ENCODE results near the gene LRRC36. TPM values are rescaled to one million over a fixed set of nuclear protein-coding genes. Genes with fewer than 3 reads are reported as not detected.

LRRC36 gene
- total and polyA plus RNA-seq, 2 donors = 0.19 to 0.78 TPM

DNA sequence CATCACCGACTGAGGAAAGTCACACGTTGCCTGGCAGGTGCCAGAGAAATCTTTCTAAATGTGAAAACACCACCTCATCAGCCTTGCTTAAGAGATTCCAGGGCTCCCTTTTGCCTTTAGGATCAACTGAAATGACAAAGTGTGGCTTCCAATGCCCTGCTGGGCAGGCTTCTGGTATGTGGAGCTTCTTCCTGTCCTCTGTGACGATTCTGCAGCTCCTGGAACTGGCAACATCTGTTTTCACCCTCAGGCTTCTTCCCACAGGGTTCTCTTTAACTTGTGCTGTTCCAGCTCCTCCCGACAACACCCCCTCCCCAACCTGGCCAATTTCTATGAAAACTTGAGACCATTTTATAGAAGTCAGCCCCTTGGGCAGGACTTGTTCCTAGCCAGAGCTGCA, 94.4 kb downstream of the LRRC36 start:
- DNase-seq (ENCODE audit: low read depth in 6 of 9, low spot score in 9 of 9) = no peak
- no peaks in the 10 kb centered on the region for H3K9me3 ChIP-seq (ENCODE audit: control insufficient read depth in 2 of 2, insufficient read depth in 1 of 2, low read length in 1 of 2)
- peaks cover 5 to 79% of the 10 kb centered on the region in 2 donors for H3K27me3 ChIP-seq (ENCODE audit: control insufficient read depth in 2 of 2, insufficient read depth in 1 of 2, low read length in 1 of 2)
- H3K4me1 ChIP-seq (ENCODE audit: control insufficient read depth in 2 of 2, insufficient read depth in 2 of 2, low read length in 2 of 2) = peaks cover 2 to 3% of the 10 kb centered on the region in 2 donors
- H3K36me3 ChIP-seq (ENCODE audit: control insufficient read depth in 2 of 2, insufficient read depth in 2 of 2, low read length in 1 of 2) = no peaks in the 10 kb centered on the region
- H3K4me3 ChIP-seq (ENCODE audit: low read length in 2 of 2) = no peak overlapping the region
- no peak overlapping the region for H3K27ac ChIP-seq (ENCODE audit: low read depth in 1 of 2, low read length in 1 of 2)
- WGBS = 92% methylated on average over 4 of the region's 4 CpGs

- Histone ChIP-seq H3K36me3 (ENCODE audit: control insufficient read depth in 2 of 2, insufficient read depth in 2 of 2, low read length in 1 of 2) (no peaks in the 10 kb centered on the region), H3K9me3 (ENCODE audit: control insufficient read depth in 2 of 2, insufficient read depth in 1 of 2, low read length in 1 of 2) (no peaks in the 10 kb centered on the region), H3K4me1 (ENCODE audit: control insufficient read depth in 2 of 2, insufficient read depth in 2 of 2, low read length in 2 of 2) (no peaks in the 10 kb centered on the region), H3K27ac (ENCODE audit: low read depth in 1 of 2, low read length in 1 of 2) (no peak overlapping the region), H3K4me3 (ENCODE audit: low read length in 2 of 2) (no peak overlapping the region), H3K27me3 (ENCODE audit: control insufficient read depth in 2 of 2, insufficient read depth in 1 of 2, low read length in 1 of 2) (peaks cover 0 to 76% of the 10 kb centered on the region in 2 donors)
- 97% methylated on average over 5 of the region's 5 CpGs for WGBS
- no peak for DNase-seq (ENCODE audit: low read depth in 6 of 9, low spot score in 9 of 9)
These were observed 96.4 kb downstream of the LRRC36 start for GRCh38 chr16:67423015-67423414.

GRCh38 chr16:67423611-67424260, 97.1 kb downstream of the LRRC36 start:
- Histone ChIP-seq H3K9me3 (ENCODE audit: control insufficient read depth in 2 of 2, insufficient read depth in 1 of 2, low read length in 1 of 2) (no peaks in the 10 kb centered on the region), H3K27me3 (ENCODE audit: control insufficient read depth in 2 of 2, insufficient read depth in 1 of 2, low read length in 1 of 2) (peaks cover 5 to 77% of the 10 kb centered on the region in 2 donors), H3K36me3 (ENCODE audit: control insufficient read depth in 2 of 2, insufficient read depth in 2 of 2, low read length in 1 of 2) (no peaks in the 10 kb centered on the region), H3K4me3 (ENCODE audit: low read length in 2 of 2) (no peak overlapping the region), H3K27ac (ENCODE audit: low read depth in 1 of 2, low read length in 1 of 2) (no peak overlapping the region), H3K4me1 (ENCODE audit: control insufficient read depth in 2 of 2, insufficient read depth in 2 of 2, low read length in 2 of 2) (no peaks in the 10 kb centered on the region)
- DNase-seq (ENCODE audit: low read depth in 6 of 9, low spot score in 9 of 9) = no peak
- 76% methylated on average over 9 of the region's 9 CpGs for WGBS

DNA sequence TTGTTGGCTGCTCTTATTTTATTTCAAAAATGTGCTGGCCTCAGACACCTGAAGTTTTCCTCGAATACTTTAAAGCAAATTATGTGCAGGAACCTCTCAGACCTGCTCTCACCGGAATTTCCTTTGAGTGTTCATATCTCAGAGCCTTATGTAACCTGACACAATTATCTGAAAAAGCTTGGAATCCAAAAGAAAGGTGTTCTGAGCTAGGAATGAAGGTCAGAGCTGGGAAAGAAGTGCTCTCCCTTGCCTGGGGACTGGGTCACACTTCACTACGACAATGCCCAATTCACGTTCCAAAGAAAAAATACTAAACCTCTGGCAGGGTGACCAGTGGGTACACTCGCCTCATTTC, 97.6 kb downstream of the LRRC36 start:
- H3K4me1 ChIP-seq (ENCODE audit: control insufficient read depth in 2 of 2, insufficient read depth in 2 of 2, low read length in 2 of 2) = no peaks in the 10 kb centered on the region
- H3K27ac ChIP-seq (ENCODE audit: low read depth in 1 of 2, low read length in 1 of 2) = no peak overlapping the region
- no peak for DNase-seq (ENCODE audit: low read depth in 6 of 9, low spot score in 9 of 9)
- peaks cover 10 to 78% of the 10 kb centered on the region in 2 donors for H3K27me3 ChIP-seq (ENCODE audit: control insufficient read depth in 2 of 2, insufficient read depth in 1 of 2, low read length in 1 of 2)
- WGBS = 77% methylated on average over 5 of the region's 5 CpGs
- no peaks in the 10 kb centered on the region for H3K9me3 ChIP-seq (ENCODE audit: control insufficient read depth in 2 of 2, insufficient read depth in 1 of 2, low read length in 1 of 2)
- no peak overlapping the region for H3K4me3 ChIP-seq (ENCODE audit: low read length in 2 of 2)
- H3K36me3 ChIP-seq (ENCODE audit: control insufficient read depth in 2 of 2, insufficient read depth in 2 of 2, low read length in 1 of 2) = no peaks in the 10 kb centered on the region

DNA sequence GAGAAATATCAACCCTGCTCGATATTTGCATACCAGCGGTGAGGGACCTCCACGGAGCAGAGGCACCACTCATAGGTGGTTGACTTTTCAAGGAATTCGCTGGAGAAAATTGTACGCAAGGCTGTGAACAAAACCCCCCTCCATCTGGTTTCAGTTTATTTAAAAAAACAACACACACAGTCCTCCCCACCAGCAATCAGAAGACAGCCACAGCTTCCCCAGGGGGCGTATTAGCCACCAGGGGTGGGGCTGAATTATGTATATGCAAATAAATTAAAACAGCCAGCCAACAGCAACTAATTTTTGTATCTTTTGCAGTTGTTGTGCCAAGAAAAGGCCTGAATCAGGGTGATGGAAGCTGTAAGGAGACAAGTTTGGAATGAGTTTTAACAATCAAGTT, 98.4 kb downstream of the LRRC36 start:
- Histone ChIP-seq H3K4me3 (ENCODE audit: low read length in 2 of 2) (no peak overlapping the region), H3K36me3 (ENCODE audit: control insufficient read depth in 2 of 2, insufficient read depth in 2 of 2, low read length in 1 of 2) (no peaks in the 10 kb centered on the region), H3K27me3 (ENCODE audit: control insufficient read depth in 2 of 2, insufficient read depth in 1 of 2, low read length in 1 of 2) (peaks cover 18 to 79% of the 10 kb centered on the region in 2 donors), H3K4me1 (ENCODE audit: control insufficient read depth in 2 of 2, insufficient read depth in 2 of 2, low read length in 2 of 2) (no peaks in the 10 kb centered on the region), H3K9me3 (ENCODE audit: control insufficient read depth in 2 of 2, insufficient read depth in 1 of 2, low read length in 1 of 2) (no peaks in the 10 kb centered on the region), H3K27ac (ENCODE audit: low read depth in 1 of 2, low read length in 1 of 2) (no peak overlapping the region)
- WGBS = 71% methylated on average over 6 of the region's 6 CpGs
- no peak for DNase-seq (ENCODE audit: low read depth in 6 of 9, low spot score in 9 of 9)

GRCh38 chr16:67425580-67425979, 99.0 kb downstream of the LRRC36 start:
- 96% methylated on average over 4 of the region's 4 CpGs for WGBS
- DNase-seq (ENCODE audit: low read depth in 6 of 9, low spot score in 9 of 9) = no peak
- Histone ChIP-seq H3K4me1 (ENCODE audit: control insufficient read depth in 2 of 2, insufficient read depth in 2 of 2, low read length in 2 of 2) (peaks cover 0 to 5% of the 10 kb centered on the region in 2 donors), H3K36me3 (ENCODE audit: control insufficient read depth in 2 of 2, insufficient read depth in 2 of 2, low read length in 1 of 2) (no peaks in the 10 kb centered on the region), H3K27ac (ENCODE audit: low read depth in 1 of 2, low read length in 1 of 2) (no peak overlapping the region), H3K9me3 (ENCODE audit: control insufficient read depth in 2 of 2, insufficient read depth in 1 of 2, low read length in 1 of 2) (no peaks in the 10 kb centered on the region), H3K27me3 (ENCODE audit: control insufficient read depth in 2 of 2, insufficient read depth in 1 of 2, low read length in 1 of 2) (peaks cover 23 to 84% of the 10 kb centered on the region in 2 donors), H3K4me3 (ENCODE audit: low read length in 2 of 2) (no peak overlapping the region)

GRCh38 chr16:67426022-67426421, 99.4 kb downstream of the LRRC36 start:
- 94% methylated on average over 7 of the region's 7 CpGs for WGBS

GRCh38 chr16:67426950-67427349, 100.3 kb downstream of the LRRC36 start:
- no peaks in the 10 kb centered on the region for H3K36me3 ChIP-seq (ENCODE audit: control insufficient read depth in 2 of 2, insufficient read depth in 2 of 2, low read length in 1 of 2)
- H3K9me3 ChIP-seq (ENCODE audit: control insufficient read depth in 2 of 2, insufficient read depth in 1 of 2, low read length in 1 of 2) = no peaks in the 10 kb centered on the region
- 90% methylated on average over 7 of the region's 7 CpGs for WGBS
- no peak for DNase-seq (ENCODE audit: low read depth in 6 of 9, low spot score in 9 of 9)
- H3K27ac ChIP-seq (ENCODE audit: low read depth in 1 of 2, low read length in 1 of 2) = no peak overlapping the region
- H3K27me3 ChIP-seq (ENCODE audit: control insufficient read depth in 2 of 2, insufficient read depth in 1 of 2, low read length in 1 of 2) = peaks cover 37 to 91% of the 10 kb centered on the region in 2 donors
- peaks cover 0 to 5% of the 10 kb centered on the region in 2 donors for H3K4me1 ChIP-seq (ENCODE audit: control insufficient read depth in 2 of 2, insufficient read depth in 2 of 2, low read length in 2 of 2)
- H3K4me3 ChIP-seq (ENCODE audit: low read length in 2 of 2) = no peak overlapping the region

More at GRCh38 chr16:67426022-67426421, 99.4 kb downstream of the LRRC36 start:
- Histone ChIP-seq H3K9me3 (ENCODE audit: control insufficient read depth in 2 of 2, insufficient read depth in 1 of 2, low read length in 1 of 2) (no peaks in the 10 kb centered on the region), H3K4me1 (ENCODE audit: control insufficient read depth in 2 of 2, insufficient read depth in 2 of 2, low read length in 2 of 2) (peaks cover 0 to 5% of the 10 kb centered on the region in 2 donors), H3K27me3 (ENCODE audit: control insufficient read depth in 2 of 2, insufficient read depth in 1 of 2, low read length in 1 of 2) (peaks cover 28 to 89% of the 10 kb centered on the region in 2 donors), H3K4me3 (ENCODE audit: low read length in 2 of 2) (no peak overlapping the region), H3K27ac (ENCODE audit: low read depth in 1 of 2, low read length in 1 of 2) (no peak overlapping the region), H3K36me3 (ENCODE audit: control insufficient read depth in 2 of 2, insufficient read depth in 2 of 2, low read length in 1 of 2) (no peaks in the 10 kb centered on the region)
- no peak for DNase-seq (ENCODE audit: low read depth in 6 of 9, low spot score in 9 of 9)

GRCh38 chr16:67428146-67428731, 101.6 kb downstream of the LRRC36 start:
- WGBS = 29% methylated on average over 11 of the region's 11 CpGs
- Histone ChIP-seq H3K36me3 (ENCODE audit: control insufficient read depth in 2 of 2, insufficient read depth in 2 of 2, low read length in 1 of 2) (no peaks in the 10 kb centered on the region), H3K4me1 (ENCODE audit: control insufficient read depth in 2 of 2, insufficient read depth in 2 of 2, low read length in 2 of 2) (peaks cover 0 to 5% of the 10 kb centered on the region in 2 donors)

More at GRCh38 chr16:67428146-67428731, 101.6 kb downstream of the LRRC36 start:
- H3K9me3 ChIP-seq (ENCODE audit: control insufficient read depth in 2 of 2, insufficient read depth in 1 of 2, low read length in 1 of 2) = no peaks in the 10 kb centered on the region
- H3K4me3 ChIP-seq (ENCODE audit: low read length in 2 of 2) = no peak overlapping the region
- DNase-seq (ENCODE audit: low read depth in 6 of 9, low spot score in 9 of 9) = peak in 7 of 9 donors; percentile 11 to 57 (median 35)
- no peak overlapping the region for H3K27ac ChIP-seq (ENCODE audit: low read depth in 1 of 2, low read length in 1 of 2)
- peaks cover 48 to 94% of the 10 kb centered on the region in 2 donors for H3K27me3 ChIP-seq (ENCODE audit: control insufficient read depth in 2 of 2, insufficient read depth in 1 of 2, low read length in 1 of 2)
